H9 (cell line): ENCODE results near the gene PTK6. TPM values are rescaled to one million over a fixed set of nuclear protein-coding genes. Genes with fewer than 3 reads are reported as not detected.

Source experiments
- DNase-seq: peaks from one replicate; pipeline ENCODE4 v3.0.0-alpha.2; 2017
- H2AFZ ChIP-seq: one replicate; pipeline ENCODE4 v1.6.1; 2013; ENCODE audit warnings: mild to moderate bottlenecking, low read length, control low read depth, moderate library complexity
- H2AK5ac ChIP-seq: 2 replicates; pipeline ENCODE4 v1.6.1; 2013; ENCODE audit warnings: low read length, control low read depth, mixed read lengths; ENCODE audit not compliant: insufficient read length
- H2BK120ac ChIP-seq: one replicate; pipeline ENCODE4 v1.6.1; 2013; ENCODE audit warnings: low read depth, mild to moderate bottlenecking, low read length, control low read depth, inconsistent platforms; ENCODE audit not compliant: poor library complexity, severe bottlenecking
- H2BK12ac ChIP-seq: 2 replicates; pipeline ENCODE4 v1.6.1; 2013; ENCODE audit warnings: low read length, control low read depth, mixed read lengths, low read depth; ENCODE audit not compliant: insufficient read length
- H2BK15ac ChIP-seq: 2 replicates; pipeline ENCODE4 v1.6.1; 2013; ENCODE audit warnings: low read depth, low read length, control low read depth
- H2BK20ac ChIP-seq: one replicate; pipeline ENCODE4 v1.6.1; 2013; ENCODE audit warnings: low read depth, mild to moderate bottlenecking, low read length, control low read depth, inconsistent platforms; ENCODE audit not compliant: poor library complexity, severe bottlenecking
- H2BK5ac ChIP-seq: 2 replicates; pipeline ENCODE4 v1.6.1; 2013; ENCODE audit warnings: low read length, control low read depth, mixed read lengths; ENCODE audit not compliant: insufficient read length
- H3K14ac ChIP-seq: 2 replicates; pipeline ENCODE4 v1.6.1; 2013; ENCODE audit warnings: low read length, control low read depth; ENCODE audit not compliant: insufficient read depth
- H3K18ac ChIP-seq: 2 replicates; pipeline ENCODE4 v1.6.1; 2013; ENCODE audit warnings: low read depth, mild to moderate bottlenecking, mixed read lengths, low read length, control low read depth; ENCODE audit not compliant: insufficient read length
- H3K23ac ChIP-seq: 2 replicates; pipeline ENCODE4 v1.6.1; 2013; ENCODE audit warnings: low read length, control low read depth, mixed read lengths, low read depth; ENCODE audit not compliant: insufficient read length
- H3K23me2 ChIP-seq: 2 replicates; pipeline ENCODE4 v1.6.1; 2013; ENCODE audit warnings: low read depth, mild to moderate bottlenecking, mixed read lengths, low read length, control low read depth; ENCODE audit not compliant: insufficient read length, poor library complexity, severe bottlenecking
- H3K27ac ChIP-seq: 2 replicates; pipeline ENCODE4 v1.5.1; 2013; ENCODE audit warnings: low read length, control low read depth, mixed read lengths, low read depth; ENCODE audit not compliant: insufficient read length
- H3K27me3 ChIP-seq: 2 replicates; pipeline ENCODE4 v1.6.1; 2013; ENCODE audit warnings: low read length, control low read depth, inconsistent platforms; ENCODE audit not compliant: insufficient read depth
- H3K4ac ChIP-seq: 2 replicates; pipeline ENCODE4 v1.6.1; 2013; ENCODE audit warnings: low read depth, mild to moderate bottlenecking, control low read depth, inconsistent platforms, low read length, moderate library complexity
- H3K4me1 ChIP-seq: 2 replicates; pipeline ENCODE4 v1.6.1; 2013; ENCODE audit warnings: low read length, control low read depth, inconsistent platforms; ENCODE audit not compliant: insufficient read depth
- H3K4me2 ChIP-seq: 2 replicates; pipeline ENCODE4 v1.6.1; 2013; ENCODE audit warnings: low read length, control low read depth, mixed read lengths; ENCODE audit not compliant: insufficient read length, insufficient read depth
- H3K56ac ChIP-seq: 2 replicates; pipeline ENCODE4 v1.6.1; 2013; ENCODE audit warnings: low read depth, mild to moderate bottlenecking, mixed read lengths, low read length, control low read depth; ENCODE audit not compliant: insufficient read length
- H3K79me1 ChIP-seq: 2 replicates; pipeline ENCODE4 v1.6.1; 2013; ENCODE audit warnings: low read depth, mild to moderate bottlenecking, moderate library complexity, low read length, control low read depth, inconsistent platforms; ENCODE audit not compliant: insufficient read depth, poor library complexity, severe bottlenecking
- H3K79me2 ChIP-seq: 2 replicates; pipeline ENCODE4 v1.6.1; 2013; ENCODE audit warnings: low read length, control low read depth, inconsistent platforms; ENCODE audit not compliant: insufficient read depth
- H3K9ac ChIP-seq: 2 replicates; pipeline ENCODE4 v1.6.1; 2013; ENCODE audit warnings: low read length, control low read depth, mixed read lengths; ENCODE audit not compliant: insufficient read length; ENCODE audit errors: extremely low read depth
- H3K9me3 ChIP-seq: one replicate; pipeline ENCODE4 v1.6.1; 2013; ENCODE audit warnings: low read depth, low read length, inconsistent platforms; ENCODE audit not compliant: control insufficient read depth
- H3T11ph ChIP-seq: one replicate; pipeline ENCODE4 v1.6.1; 2013; ENCODE audit warnings: mild to moderate bottlenecking, low read length, control low read depth, inconsistent platforms
- H4K20me1 ChIP-seq: one replicate; pipeline ENCODE4 v1.6.1; 2013; ENCODE audit not compliant: control insufficient read depth, insufficient read length, insufficient read depth
- H4K5ac ChIP-seq: 2 replicates; pipeline ENCODE4 v1.6.1; 2013; ENCODE audit warnings: low read depth, mild to moderate bottlenecking, mixed read lengths, low read length, control low read depth; ENCODE audit not compliant: insufficient read length
- H4K8ac ChIP-seq: replicated peaks from 2 replicates; pipeline ENCODE4 v1.6.1; 2013; ENCODE audit warnings: low read length, control low read depth, mixed read lengths, low read depth; ENCODE audit not compliant: insufficient read length
- H4K91ac ChIP-seq: 2 replicates; pipeline ENCODE4 v1.6.1; 2013; ENCODE audit warnings: low read depth, mild to moderate bottlenecking, moderate library complexity, mixed read lengths, low read length, control low read depth; ENCODE audit not compliant: insufficient read length
- H3K27ac Mint-ChIP-seq, 3 experiments: 2 replicates in 2 of 3; 3 replicates in 1 of 3; pipeline ENCODE4 v1.8.0; 2020 to 2021; ENCODE audit warnings: mixed read lengths in 3 of 3, mild to moderate bottlenecking in 1 of 3, moderate library complexity in 1 of 3
- H3K27me3 Mint-ChIP-seq: 2 replicates; pipeline ENCODE4 v1.8.0; 2021; ENCODE audit warnings: low read depth, mild to moderate bottlenecking, moderate library complexity, mixed read lengths
- H3K36me3 Mint-ChIP-seq, 3 experiments: 2 replicates in 2 of 3; 3 replicates in 1 of 3; pipeline ENCODE4 v1.8.0; 2020 to 2021; ENCODE audit warnings: low read depth in 3 of 3, mixed read lengths in 3 of 3; ENCODE audit not compliant: insufficient read depth in 1 of 3
- H3K4me1 Mint-ChIP-seq, 2 experiments: 2 replicates each; pipeline ENCODE4 v1.8.0; 2020; ENCODE audit warnings: mixed read lengths in 2 of 2
- H3K4me3 Mint-ChIP-seq, 2 experiments: 2 replicates in 1 of 2; 3 replicates in 1 of 2; pipeline ENCODE4 v1.8.0; 2020 to 2021; ENCODE audit warnings: mild to moderate bottlenecking in 2 of 2, mixed read lengths in 2 of 2, moderate library complexity in 1 of 2
- H3K9me3 Mint-ChIP-seq, 2 experiments: 2 replicates in 1 of 2; 3 replicates in 1 of 2; pipeline ENCODE4 v1.8.0; 2020; ENCODE audit warnings: mild to moderate bottlenecking in 2 of 2, mixed read lengths in 2 of 2, moderate library complexity in 1 of 2
- WGBS: extraction: QIAGEN DNeasy Blood & Tissue Kit; methylation state at CpG from one replicate; pipeline ENCODE4 v1.1.7; 2013; ENCODE audit warnings: missing lambda C conversion rate, low lambda C conversion rate, mixed read lengths; ENCODE audit not compliant: insufficient read length; ENCODE audit errors: extremely low coverage; 5-methylcytosine and 5-hydroxymethylcytosine counted together
- total RNA-seq: library from RNA; stranded (reverse); gene quantifications from 2 replicates; pipeline ENCODE4 v1.2.1, GENCODE V29; 2021
- TF ChIP-seq, protein P1 (sequence below): fragments of 200-600 bp; sonication (generic); conservative IDR thresholded peaks from 3 replicates; pipeline ENCODE4 v1.8.0; 2021; ENCODE audit warnings: antibody characterized with exemption, mild to moderate bottlenecking

PTK6 gene
- total RNA-seq, 1 experiment from 2014 or later = 0.46 TPM

DNA sequence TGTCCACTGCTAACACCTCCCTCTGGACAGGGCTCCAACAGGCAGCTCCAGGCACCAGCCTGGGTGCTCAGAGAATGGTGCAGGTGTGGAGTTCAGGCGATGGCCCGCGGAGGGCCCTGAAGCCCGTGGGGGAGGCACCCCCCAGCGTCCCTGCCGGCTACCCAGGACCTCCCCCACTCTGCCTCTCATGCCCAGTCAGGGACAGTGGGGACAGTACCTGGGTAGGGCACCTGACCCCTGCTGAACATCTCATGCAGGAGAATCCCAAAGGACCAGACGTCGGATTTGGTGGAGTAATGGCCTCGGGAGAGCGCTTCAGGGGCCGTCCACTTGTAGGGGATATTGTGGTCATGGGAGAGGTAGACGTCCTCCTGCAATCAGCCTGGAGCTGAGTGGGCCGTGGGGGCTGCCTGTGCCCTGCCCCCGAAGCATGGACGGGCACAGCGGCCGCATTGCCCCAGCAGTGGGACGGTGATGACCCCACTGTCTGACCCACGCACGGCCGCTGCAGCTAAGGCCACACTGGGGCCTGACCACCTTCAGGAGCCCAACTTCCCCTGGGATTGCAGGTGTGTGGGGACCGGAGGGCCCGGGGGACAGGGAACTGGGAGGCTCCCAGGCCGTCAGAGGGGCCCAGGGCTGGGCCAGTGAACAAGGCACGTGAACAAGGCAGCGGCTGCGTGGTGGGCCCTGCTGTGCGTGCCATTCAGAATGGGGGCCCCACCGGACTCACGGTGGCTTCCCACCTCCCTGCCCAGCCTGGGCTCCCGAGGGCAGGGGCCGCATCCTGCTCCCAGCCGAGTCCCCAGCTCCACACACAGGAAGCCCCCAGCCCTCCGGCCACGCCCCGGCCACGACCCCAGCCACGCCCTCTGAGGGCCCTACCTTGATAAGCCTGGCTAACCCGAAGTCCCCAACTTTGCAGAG, 7.1 kb downstream of the PTK6 start:
- H3K14ac ChIP-seq = no peak overlapping the region
- no peaks in the 10 kb centered on the region for H3K79me2 ChIP-seq
- no peak overlapping the region for H2BK20ac ChIP-seq
- H3K23ac ChIP-seq = no peak overlapping the region
- Mint-ChIP-seq H3K27me3 (peaks cover 3% of the 10 kb centered on the region), H3K36me3 (no peaks in the 10 kb centered on the region), H3K9me3 (no peaks in the 10 kb centered on the region), H3K27ac (no peak overlapping the region), H3K4me1 (peaks cover 0 to under 1% of the 10 kb centered on the region in 2 experiments; a peak in 2 of 4 replicates), H3K4me3 (no peak overlapping the region)
- no peaks in the 10 kb centered on the region for H3K9me3 ChIP-seq
- no peak overlapping the region for H2BK12ac ChIP-seq
- TF ChIP-seq, protein P1, sequence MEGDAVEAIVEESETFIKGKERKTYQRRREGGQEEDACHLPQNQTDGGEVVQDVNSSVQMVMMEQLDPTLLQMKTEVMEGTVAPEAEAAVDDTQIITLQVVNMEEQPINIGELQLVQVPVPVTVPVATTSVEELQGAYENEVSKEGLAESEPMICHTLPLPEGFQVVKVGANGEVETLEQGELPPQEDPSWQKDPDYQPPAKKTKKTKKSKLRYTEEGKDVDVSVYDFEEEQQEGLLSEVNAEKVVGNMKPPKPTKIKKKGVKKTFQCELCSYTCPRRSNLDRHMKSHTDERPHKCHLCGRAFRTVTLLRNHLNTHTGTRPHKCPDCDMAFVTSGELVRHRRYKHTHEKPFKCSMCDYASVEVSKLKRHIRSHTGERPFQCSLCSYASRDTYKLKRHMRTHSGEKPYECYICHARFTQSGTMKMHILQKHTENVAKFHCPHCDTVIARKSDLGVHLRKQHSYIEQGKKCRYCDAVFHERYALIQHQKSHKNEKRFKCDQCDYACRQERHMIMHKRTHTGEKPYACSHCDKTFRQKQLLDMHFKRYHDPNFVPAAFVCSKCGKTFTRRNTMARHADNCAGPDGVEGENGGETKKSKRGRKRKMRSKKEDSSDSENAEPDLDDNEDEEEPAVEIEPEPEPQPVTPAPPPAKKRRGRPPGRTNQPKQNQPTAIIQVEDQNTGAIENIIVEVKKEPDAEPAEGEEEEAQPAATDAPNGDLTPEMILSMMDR = no peak
- no peaks in the 10 kb centered on the region for H3K23me2 ChIP-seq
- no peak overlapping the region for H3K56ac ChIP-seq
- peaks cover 5% of the 10 kb centered on the region for H4K20me1 ChIP-seq
- H4K91ac ChIP-seq = no peak overlapping the region
- H2BK15ac ChIP-seq = no peak overlapping the region
- no peak overlapping the region for H3K4me2 ChIP-seq
- no peak overlapping the region for H4K8ac ChIP-seq
- H2BK5ac ChIP-seq = no peak overlapping the region
- no peak overlapping the region for H3K27ac ChIP-seq
- H3K4ac ChIP-seq = no peak overlapping the region
- no peak overlapping the region for H2AK5ac ChIP-seq
- no peaks in the 10 kb centered on the region for H3K4me1 ChIP-seq
- DNase-seq = no peak
- H3K27me3 ChIP-seq = no peaks in the 10 kb centered on the region
- no peak overlapping the region for H3T11ph ChIP-seq
- H2AFZ ChIP-seq = no peak overlapping the region
- H2BK120ac ChIP-seq = no peak overlapping the region
- no peak overlapping the region for H4K5ac ChIP-seq
- no CpG with 5 or more reads among the region's 39 CpGs for WGBS
- H3K79me1 ChIP-seq = no peaks in the 10 kb centered on the region
- no peak overlapping the region for H3K9ac ChIP-seq
- H3K18ac ChIP-seq = no peak overlapping the region
